Fibroblast of mammary gland (primary cell): Measurements from ENCODE around the gene FXYD1.
"Not testable (repeated sequence)": the region's sequence is repeated elsewhere in the genome, so short reads cannot be mapped to it uniquely, and the experiment has no call there.

Experiments
- DNase-seq: peaks from one replicate; pipeline ENCODE4 v3.0.0-alpha.2; 2010; ENCODE audit warnings: low read depth
- H3K4me3 ChIP-seq: 2 replicates; pipeline ENCODE4 v1.5.1; 2011; ENCODE audit warnings: low read depth, mild to moderate bottlenecking, low read length, moderate library complexity; ENCODE audit not compliant: control insufficient read depth
- TF ChIP-seq, protein P1 (sequence below): conservative IDR thresholded peaks from 2 replicates; pipeline ENCODE4 v1.5.1; 2011; ENCODE audit warnings: low read depth, low read length, inconsistent platforms; ENCODE audit not compliant: control insufficient read depth, insufficient read depth

The FXYD1 gene

GRCh38 chr19:35144259-35144599, 5.6 kb downstream of the FXYD1 start:
- no peak overlapping the region for H3K4me3 ChIP-seq
- TF ChIP-seq, protein P1, sequence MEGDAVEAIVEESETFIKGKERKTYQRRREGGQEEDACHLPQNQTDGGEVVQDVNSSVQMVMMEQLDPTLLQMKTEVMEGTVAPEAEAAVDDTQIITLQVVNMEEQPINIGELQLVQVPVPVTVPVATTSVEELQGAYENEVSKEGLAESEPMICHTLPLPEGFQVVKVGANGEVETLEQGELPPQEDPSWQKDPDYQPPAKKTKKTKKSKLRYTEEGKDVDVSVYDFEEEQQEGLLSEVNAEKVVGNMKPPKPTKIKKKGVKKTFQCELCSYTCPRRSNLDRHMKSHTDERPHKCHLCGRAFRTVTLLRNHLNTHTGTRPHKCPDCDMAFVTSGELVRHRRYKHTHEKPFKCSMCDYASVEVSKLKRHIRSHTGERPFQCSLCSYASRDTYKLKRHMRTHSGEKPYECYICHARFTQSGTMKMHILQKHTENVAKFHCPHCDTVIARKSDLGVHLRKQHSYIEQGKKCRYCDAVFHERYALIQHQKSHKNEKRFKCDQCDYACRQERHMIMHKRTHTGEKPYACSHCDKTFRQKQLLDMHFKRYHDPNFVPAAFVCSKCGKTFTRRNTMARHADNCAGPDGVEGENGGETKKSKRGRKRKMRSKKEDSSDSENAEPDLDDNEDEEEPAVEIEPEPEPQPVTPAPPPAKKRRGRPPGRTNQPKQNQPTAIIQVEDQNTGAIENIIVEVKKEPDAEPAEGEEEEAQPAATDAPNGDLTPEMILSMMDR, result no peak
- DNase-seq, result no peak

GRCh38 chr19:35144600-35145436, 6.2 kb downstream of the FXYD1 start:
- DNase-seq, result no peak
- H3K4me3 ChIP-seq, result no peak overlapping the region
- TF ChIP-seq, protein P1, result no peak

GRCh38 chr19:35146746-35147459, 8.3 kb downstream of the FXYD1 start:
- no peak for DNase-seq
- TF ChIP-seq, protein P1, result no peak
- no peak overlapping the region for H3K4me3 ChIP-seq

DNA sequence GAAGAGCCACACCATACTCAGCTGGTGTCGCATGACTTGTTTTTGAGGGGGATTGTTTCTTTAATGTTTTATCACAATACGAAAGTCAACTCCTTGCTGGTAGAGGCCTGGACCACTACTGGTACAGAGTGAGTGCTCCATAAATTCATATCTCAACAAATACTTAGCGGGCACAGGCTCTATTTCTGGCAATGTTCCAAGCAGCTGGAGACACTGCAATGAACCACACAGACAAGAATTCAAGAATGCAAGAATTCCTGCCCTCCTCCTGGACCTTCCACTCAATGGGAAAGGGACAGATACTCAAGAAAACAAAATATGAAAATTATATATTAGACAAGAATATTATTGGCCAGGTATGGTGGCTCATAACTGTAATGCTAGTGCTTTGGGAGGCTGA, 10.8 kb downstream of the FXYD1 start:
- no peak overlapping the region for H3K4me3 ChIP-seq
- no peak for DNase-seq
- TF ChIP-seq, protein P1, result no peak

DNA sequence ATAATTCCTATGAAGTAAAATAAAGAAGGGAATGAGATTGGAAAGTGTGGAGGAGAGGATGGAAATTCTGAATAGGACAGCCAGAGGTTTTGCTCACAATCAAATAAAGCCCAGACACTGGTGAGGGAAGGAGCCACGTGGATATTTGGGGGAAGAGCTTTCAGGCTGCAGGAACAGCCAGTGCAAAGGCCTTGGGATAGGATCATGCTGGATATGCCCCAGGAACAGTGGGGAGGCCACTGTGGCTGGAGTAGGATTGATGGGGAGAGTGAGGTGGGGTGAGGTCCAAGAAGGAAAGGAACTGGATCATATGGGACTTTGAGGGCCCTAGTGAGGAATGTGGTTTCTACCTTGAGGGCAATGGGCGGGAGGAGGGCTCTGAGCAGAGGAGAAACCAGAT, 11.8 kb downstream of the FXYD1 start:
- TF ChIP-seq, protein P1, result no peak
- DNase-seq, result no peak
- no peak overlapping the region for H3K4me3 ChIP-seq

DNA sequence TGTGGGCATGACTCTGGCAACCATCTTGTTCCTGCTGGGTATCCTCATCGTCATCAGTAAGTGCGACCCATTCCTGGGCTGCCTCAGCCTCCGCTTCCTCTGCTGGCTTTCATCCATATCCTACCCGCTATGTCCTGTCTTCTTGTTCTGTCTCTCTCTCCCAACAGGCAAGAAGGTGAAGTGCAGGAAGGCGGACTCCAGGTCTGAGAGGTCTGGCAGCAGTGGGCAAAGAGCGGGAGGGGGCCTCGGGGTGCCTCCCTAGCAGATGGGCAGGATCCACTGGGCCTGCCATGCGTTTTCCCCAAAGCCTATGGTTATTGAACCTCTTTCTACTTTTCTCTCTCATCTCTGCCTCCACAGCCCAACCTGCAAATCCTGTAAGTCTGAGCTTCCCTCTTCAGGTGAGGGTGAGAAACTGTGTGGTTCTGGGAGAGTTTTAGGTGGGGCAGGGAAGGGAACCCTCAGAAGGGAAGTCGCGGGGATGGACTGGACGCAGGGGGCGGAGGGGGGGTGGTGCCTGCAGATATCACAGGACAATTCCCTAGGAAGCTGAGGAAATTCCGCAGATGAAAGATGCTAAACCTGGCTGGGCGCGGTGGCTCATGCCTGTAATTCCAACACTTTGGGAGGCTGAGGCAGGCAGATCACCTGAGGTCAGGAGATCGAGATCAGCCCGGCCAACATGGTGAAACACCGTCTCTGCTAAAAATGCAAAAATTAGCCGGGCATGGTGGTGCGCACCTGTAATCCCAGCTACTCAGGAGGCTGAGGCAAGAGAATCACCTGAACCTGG, 12.8 kb downstream of the FXYD1 start:
- no peak for DNase-seq
- TF ChIP-seq, protein P1, result no peak
- H3K4me3 ChIP-seq, result no peak overlapping the region

- DNase-seq, H3K4me3 ChIP-seq: not testable (repeated sequence)
These were observed 14.5 kb downstream of the FXYD1 start for GRCh38 chr19:35153129-35153522.
